HepG2 (cell line): ENCODE measurements around the gene RANGRF. TPM values are rescaled to one million over a fixed set of nuclear protein-coding genes. Genes with fewer than 3 reads are reported as not detected.

Experiments used
- EHMT2 ChIP-seq: fragments of 200-600 bp; sonication (generic); IDR thresholded peaks from 2 replicates; pipeline ENCODE4 v1.7.0; 2017; ENCODE audit warnings: antibody characterized with exemption, low read depth, low read length, borderline replicate concordance
- HINFP ChIP-seq: sonication (generic); formaldehyde crosslinking; IDR thresholded peaks from 2 replicates; pipeline ENCODE4 v1.4.0; 2020; ENCODE audit warnings: low read depth, mild to moderate bottlenecking, missing genetic modification reagents
- NCOR1 ChIP-seq: fragments of 200-600 bp; sonication (generic); IDR thresholded peaks from 2 replicates; pipeline ENCODE4 v1.7.0; 2017; ENCODE audit warnings: antibody characterized with exemption, low read length, borderline replicate concordance
- NFKB2 ChIP-seq: sonication (generic); formaldehyde crosslinking; IDR thresholded peaks from 2 replicates; pipeline ENCODE4 v1.4.0; 2020; ENCODE audit warnings: missing genetic modification reagents, borderline replicate concordance
- NR2F2 ChIP-seq: IDR thresholded peaks from 2 replicates; pipeline ENCODE4 v1.6.1; 2012; ENCODE audit warnings: low read depth, inconsistent platforms, borderline replicate concordance
- SP140L ChIP-seq: sonication (generic); formaldehyde crosslinking; IDR thresholded peaks from 2 replicates; pipeline ENCODE4 v1.4.0; 2020; ENCODE audit warnings: missing genetic modification reagents, borderline replicate concordance
- TMF1 ChIP-seq: sonication (generic); formaldehyde crosslinking; IDR thresholded peaks from 2 replicates; pipeline ENCODE4 v1.8.1; 2022; ENCODE audit warnings: low read depth, missing genetic modification reagents
- TOPORS ChIP-seq: sonication (generic); formaldehyde crosslinking; IDR thresholded peaks from 2 replicates; pipeline ENCODE4 v1.8.0; 2023; ENCODE audit warnings: mild to moderate bottlenecking, missing genetic modification reagents
- ZBTB39 ChIP-seq: sonication (generic); formaldehyde crosslinking; IDR thresholded peaks from 2 replicates; pipeline ENCODE4 v1.5.0; 2020; ENCODE audit warnings: missing genetic modification reagents
- ZNF614 ChIP-seq: IDR thresholded peaks from 2 replicates; pipeline ENCODE4 v1.6.1; 2018; ENCODE audit warnings: missing biosample characterization, missing genetic modification reagents, inconsistent platforms, borderline replicate concordance
- ZNF674 ChIP-seq: sonication (generic); formaldehyde crosslinking; IDR thresholded peaks from 2 replicates; pipeline ENCODE4 v1.5.0; 2020; ENCODE audit warnings: low read depth, mild to moderate bottlenecking, missing genetic modification reagents
- polyA plus RNA-seq, 8 experiments: library from polyadenylated mRNA; depleted of rRNA in 3 of 8; stranded (reverse) in 7 of 8; unstranded in 1 of 8; fragments of >200 nt; fragmentation: Illumina TruSeq in 4 of 8; extraction: Trizol in 4 of 8; gene quantifications; 2 replicates each; pipeline versions ENCODE4 v1.2.1 to v1.2.3, GENCODE V29; 2011 to 2016; ENCODE audit warnings: low read depth in 4 of 8, missing spikeins in 1 of 8, mixed read lengths in 1 of 8; ENCODE audit not compliant: insufficient read depth in 1 of 8
- total RNA-seq, 5 experiments: library from RNA; depleted of rRNA; stranded (reverse); fragments of >200 nt; fragmentation: Illumina TruSeq; extraction: Trizol; gene quantifications; 2 replicates each; pipeline ENCODE4 v1.2.3, GENCODE V29; 2016; ENCODE audit warnings: low read depth in 1 of 5
- TF ChIP-seq, protein P1 (sequence below): sonication (generic); formaldehyde crosslinking; IDR thresholded peaks from 2 replicates; pipeline ENCODE4 v1.8.0; 2022; ENCODE audit warnings: mild to moderate bottlenecking, missing genetic modification reagents, moderate library complexity
- TF ChIP-seq, protein P2 (sequence below): sonication (generic); formaldehyde crosslinking; IDR thresholded peaks from 2 replicates; pipeline ENCODE4 v1.8.0; 2022; ENCODE audit warnings: mild to moderate bottlenecking, missing genetic modification reagents, borderline replicate concordance
- TF ChIP-seq, protein P3 (sequence below): IDR thresholded peaks from 2 replicates; pipeline ENCODE4 v1.6.1; 2016; ENCODE audit warnings: low read depth, missing genetic modification reagents, missing compliant biosample characterization

RANGRF gene
- total and polyA plus RNA-seq, 2 of the 13 experiments (the other 11 are each of a cell fraction or from before 2014, with no cell fraction given) = 18.6 to 40.7 TPM

DNA sequence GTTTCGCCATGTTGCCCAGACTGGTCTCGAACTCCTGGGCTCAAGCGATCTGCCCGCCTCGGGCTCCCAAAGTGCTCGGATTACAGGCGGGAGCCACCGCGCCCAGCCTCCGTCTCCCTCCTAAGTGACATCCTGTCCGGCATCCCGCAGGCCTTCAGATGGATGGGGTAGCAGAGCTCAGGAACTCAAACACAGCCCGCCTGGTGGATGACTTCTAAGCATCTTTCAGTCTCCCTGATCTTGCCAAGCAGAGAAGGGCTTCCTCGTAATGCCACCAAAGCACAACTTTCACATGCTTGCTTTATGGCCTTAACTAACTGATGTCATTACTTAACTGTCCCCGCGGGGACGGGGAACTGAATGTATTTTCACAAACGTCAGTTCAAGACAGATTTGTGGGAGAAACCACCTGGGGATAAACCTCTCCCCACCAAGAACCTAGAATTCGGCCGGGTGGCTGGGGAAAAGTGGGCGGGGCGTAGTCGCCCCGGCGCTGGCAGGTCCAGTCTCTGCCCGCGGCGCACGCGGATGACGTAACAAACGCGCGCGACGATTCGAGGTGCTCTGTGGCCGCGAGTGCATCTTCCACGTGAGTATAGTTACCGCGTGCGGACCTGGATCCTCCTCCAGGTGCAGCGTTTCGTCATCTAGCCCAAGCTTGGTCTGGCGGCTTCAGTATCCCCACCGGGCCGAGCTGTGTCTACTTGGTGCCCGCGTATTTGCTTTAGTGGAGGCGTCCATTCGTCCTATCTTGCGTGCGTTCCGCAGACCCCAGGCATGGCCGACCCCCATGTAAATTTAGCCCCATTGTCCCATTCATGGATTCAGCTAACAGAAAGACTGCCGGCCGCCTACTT, 39.5 kb upstream of the RANGRF start, which contains the start of gene PFAS (continued):
- TF ChIP-seq NCOR1 (no peak; the same call in 1 of the 2 replicates), HINFP (CRISPR knock-in tag) (no peak; the same call in 1 of the 2 replicates), SP140L (CRISPR knock-in tag) (no peak), NFKB2 (CRISPR knock-in tag) (peak; percentile 59; the same call in 1 of the 2 replicates), ZBTB39 (no peak), ZNF674 (CRISPR knock-in tag) (no peak), TMF1 (CRISPR knock-in tag) (no peak), ZNF614 (CRISPR knock-in tag) (peak; percentile 48; the same call in 1 of the 2 replicates), TOPORS (no peak), EHMT2 (no peak), NR2F2 (no peak)
- TF ChIP-seq, protein P1, sequence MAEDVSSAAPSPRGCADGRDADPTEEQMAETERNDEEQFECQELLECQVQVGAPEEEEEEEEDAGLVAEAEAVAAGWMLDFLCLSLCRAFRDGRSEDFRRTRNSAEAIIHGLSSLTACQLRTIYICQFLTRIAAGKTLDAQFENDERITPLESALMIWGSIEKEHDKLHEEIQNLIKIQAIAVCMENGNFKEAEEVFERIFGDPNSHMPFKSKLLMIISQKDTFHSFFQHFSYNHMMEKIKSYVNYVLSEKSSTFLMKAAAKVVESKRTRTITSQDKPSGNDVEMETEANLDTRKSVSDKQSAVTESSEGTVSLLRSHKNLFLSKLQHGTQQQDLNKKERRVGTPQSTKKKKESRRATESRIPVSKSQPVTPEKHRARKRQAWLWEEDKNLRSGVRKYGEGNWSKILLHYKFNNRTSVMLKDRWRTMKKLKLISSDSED (CRISPR knock-in tag) = no peak
- TF ChIP-seq, protein P2, sequence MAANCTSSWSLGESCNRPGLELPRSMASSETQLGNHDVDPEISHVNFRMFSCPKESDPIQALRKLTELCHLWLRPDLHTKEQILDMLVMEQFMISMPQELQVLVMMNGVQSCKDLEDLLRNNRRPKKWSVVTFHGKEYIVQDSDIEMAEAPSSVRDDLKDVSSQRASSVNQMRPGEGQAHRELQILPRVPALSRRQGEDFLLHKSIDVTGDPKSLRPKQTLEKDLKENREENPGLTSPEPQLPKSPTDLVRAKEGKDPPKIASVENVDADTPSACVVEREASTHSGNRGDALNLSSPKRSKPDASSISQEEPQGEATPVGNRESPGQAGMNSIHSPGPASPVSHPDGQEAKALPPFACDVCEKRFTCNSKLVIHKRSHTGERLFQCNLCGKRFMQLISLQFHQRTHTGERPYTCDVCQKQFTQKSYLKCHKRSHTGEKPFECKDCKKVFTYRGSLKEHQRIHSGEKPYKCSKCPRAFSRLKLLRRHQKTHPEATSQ (CRISPR knock-in tag) = no peak
- TF ChIP-seq, protein P3, sequence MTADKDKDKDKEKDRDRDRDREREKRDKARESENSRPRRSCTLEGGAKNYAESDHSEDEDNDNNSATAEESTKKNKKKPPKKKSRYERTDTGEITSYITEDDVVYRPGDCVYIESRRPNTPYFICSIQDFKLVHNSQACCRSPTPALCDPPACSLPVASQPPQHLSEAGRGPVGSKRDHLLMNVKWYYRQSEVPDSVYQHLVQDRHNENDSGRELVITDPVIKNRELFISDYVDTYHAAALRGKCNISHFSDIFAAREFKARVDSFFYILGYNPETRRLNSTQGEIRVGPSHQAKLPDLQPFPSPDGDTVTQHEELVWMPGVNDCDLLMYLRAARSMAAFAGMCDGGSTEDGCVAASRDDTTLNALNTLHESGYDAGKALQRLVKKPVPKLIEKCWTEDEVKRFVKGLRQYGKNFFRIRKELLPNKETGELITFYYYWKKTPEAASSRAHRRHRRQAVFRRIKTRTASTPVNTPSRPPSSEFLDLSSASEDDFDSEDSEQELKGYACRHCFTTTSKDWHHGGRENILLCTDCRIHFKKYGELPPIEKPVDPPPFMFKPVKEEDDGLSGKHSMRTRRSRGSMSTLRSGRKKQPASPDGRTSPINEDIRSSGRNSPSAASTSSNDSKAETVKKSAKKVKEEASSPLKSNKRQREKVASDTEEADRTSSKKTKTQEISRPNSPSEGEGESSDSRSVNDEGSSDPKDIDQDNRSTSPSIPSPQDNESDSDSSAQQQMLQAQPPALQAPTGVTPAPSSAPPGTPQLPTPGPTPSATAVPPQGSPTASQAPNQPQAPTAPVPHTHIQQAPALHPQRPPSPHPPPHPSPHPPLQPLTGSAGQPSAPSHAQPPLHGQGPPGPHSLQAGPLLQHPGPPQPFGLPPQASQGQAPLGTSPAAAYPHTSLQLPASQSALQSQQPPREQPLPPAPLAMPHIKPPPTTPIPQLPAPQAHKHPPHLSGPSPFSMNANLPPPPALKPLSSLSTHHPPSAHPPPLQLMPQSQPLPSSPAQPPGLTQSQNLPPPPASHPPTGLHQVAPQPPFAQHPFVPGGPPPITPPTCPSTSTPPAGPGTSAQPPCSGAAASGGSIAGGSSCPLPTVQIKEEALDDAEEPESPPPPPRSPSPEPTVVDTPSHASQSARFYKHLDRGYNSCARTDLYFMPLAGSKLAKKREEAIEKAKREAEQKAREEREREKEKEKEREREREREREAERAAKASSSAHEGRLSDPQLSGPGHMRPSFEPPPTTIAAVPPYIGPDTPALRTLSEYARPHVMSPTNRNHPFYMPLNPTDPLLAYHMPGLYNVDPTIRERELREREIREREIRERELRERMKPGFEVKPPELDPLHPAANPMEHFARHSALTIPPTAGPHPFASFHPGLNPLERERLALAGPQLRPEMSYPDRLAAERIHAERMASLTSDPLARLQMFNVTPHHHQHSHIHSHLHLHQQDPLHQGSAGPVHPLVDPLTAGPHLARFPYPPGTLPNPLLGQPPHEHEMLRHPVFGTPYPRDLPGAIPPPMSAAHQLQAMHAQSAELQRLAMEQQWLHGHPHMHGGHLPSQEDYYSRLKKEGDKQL (CRISPR knock-in tag) = no peak
